DMS153 treated with DMSO at 0.1 percent for 48 hours (cell line): Measurements from ENCODE around the gene CAPZA3.
"Not testable (repeated sequence)": the region's sequence is repeated elsewhere in the genome, so short reads cannot be mapped to it uniquely, and the experiment has no call there.

Experiments
- DNase-seq: peaks from one replicate; lab custom pipeline; 2025; ENCODE audit not compliant: unreplicated experiment; lab: John Stamatoyannopoulos, UW

The CAPZA3 gene

GRCh38 chr12:18737819-18738218 lies at the start of gene CAPZA3, which contains the start of gene PLCZ1:
TSS of gene CAPZA3 (plus strand) at chr12:18738119. CDS start at chr12:18738269, 150 bp downstream.
TSS of gene PLCZ1 (minus strand) at chr12:18738012. CDS start at chr12:18737371, 641 bp downstream.
- DNase-seq, result no peak

GRCh38 chr12:18689771-18690170 lies 48.1 kb upstream of the CAPZA3 start:
- no peak for DNase-seq

DNA sequence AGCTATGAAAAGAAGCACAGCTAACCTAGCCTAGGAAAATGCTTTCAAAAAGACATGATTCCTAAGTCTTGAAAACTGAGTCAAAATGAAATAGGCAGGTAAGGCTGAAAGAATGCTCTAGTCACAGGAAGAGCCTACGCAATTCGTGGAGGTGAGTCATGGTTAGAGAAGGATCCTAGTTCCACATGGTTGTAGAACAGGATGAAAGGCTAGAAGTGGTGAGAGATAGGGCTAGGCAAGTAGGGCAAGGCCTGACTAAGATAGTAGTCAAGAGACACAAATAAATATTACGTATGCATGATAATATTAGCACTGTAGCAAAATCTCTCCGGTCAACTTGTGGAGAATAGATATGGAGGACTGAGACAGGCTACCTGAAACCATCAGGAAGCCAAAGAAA lies 47.3 kb upstream of the CAPZA3 start:
- DNase-seq, result no peak

DNA sequence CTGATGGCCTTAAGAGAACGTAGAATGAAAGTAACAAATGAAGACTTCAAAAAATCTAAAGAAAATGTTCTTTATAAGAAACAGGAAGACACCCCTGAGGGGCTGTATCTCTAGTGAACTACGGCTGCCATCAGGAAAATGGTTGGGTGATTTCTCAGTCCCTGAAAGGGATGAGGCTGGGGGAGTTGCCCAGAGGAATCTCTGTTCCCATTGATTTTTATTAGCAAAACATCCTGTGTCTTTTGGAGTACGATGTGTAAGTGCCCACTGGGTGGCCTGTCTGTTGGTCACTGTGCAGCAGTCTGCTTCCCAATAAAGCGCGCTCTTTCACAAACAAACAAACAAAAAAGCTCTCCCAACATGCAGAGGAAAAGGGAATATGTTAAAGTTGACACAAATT lies 43.9 kb upstream of the CAPZA3 start:
- not testable (repeated sequence) for DNase-seq

DNA sequence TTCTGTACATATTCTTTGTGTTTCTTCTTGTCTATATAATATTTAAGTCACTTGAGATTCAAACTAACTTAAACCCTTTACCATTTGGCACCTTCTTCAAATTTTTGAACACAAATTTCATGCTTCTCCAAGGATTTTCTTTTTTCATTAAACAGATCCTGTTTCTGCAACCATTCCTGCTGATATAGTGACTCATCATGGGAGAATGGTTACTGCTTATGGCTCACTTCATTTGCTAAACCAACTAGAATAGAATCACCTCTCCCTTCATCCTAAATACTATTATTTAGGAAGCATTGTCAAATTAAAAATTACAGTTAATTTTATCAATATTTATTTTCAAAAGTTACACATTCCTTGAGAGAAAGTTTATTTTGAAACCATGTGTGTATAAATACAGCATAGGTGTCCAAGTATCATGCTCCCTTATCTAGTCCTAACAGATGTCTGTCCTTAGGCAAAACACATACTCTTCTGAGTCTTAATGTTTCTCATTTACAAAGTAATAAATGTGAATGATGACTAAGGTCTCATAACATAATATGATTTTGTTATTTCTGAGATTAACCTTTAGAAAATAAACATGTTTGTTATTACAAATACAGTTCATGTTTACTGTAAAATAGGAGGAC lies 40.8 kb upstream of the CAPZA3 start:
- no peak for DNase-seq

DNA sequence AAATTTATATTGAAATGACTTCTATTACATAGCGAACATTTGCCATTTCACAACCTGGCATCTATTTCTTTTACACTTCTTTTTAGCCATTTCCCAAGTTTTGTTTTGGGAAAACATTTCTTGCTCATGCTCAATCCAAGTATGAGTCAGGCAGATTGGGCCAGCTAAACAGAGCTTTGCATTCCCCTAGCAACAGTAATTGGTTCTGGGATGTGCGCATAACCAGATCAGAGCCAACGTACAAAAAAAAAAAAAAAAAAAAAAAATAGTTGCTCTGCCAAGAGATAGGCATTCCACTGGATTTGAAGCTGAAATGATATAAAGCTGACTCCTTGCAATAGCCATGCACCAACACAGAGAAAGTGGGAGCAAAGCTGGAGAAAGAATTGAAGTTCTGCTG lies 37.6 kb upstream of the CAPZA3 start:
- DNase-seq, result no peak

DNA sequence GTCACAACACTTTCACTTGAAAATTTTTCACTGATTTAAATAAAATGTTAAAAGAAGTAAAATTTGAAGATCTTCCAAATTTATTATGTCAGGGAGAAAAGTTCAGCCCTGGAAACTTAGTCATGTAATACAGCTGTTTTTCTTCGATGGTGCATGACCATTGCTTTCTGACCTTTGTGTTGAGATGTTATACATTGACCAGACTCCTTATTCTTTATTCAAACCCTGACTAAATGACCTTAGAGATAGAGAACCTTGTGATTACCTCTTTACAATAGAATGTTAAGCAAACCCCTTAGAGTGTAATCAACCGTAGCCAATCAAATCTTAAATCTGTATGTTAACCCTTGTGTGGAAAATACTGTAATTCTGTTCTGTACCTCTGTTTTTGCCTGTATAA lies 34.6 kb upstream of the CAPZA3 start:
- no peak for DNase-seq

DNA sequence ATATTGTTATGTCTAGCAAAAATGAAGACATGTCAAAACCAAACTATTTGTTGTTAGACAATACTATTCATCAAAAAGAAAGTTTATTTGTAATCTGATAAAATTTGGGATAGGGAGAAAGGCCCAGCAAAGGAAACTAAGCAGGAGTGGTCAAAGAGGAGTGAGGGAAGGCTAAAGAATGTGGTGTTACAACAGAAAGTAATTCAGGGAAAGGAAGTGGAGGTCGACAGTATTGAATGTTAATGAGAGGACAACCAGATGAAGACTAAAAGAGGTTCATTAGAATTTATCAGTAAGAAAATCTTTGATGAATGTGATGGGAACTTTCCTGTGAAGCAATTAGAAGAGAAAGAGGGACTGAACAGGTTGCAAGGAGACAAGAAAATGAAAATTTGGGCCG lies 34.0 kb upstream of the CAPZA3 start:
- no peak for DNase-seq

DNA sequence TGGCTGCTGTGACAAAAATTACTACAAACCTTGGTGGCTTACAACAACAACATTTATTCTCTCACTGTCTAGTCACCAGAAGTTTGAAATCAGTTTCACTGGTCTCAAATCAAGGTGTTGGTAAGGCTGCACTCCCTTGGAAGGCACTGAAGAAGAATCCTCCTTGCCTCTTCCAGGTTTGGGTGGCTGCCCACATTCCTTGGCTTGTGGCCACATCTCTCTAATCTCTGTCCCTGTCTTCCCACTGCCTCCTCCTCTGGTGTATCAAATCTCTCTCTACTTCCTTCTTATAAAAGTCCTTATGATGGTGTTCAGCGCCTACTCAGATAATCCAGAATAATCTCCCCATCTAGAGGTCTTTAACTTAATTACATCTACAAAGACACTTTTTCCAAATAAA lies 31.1 kb upstream of the CAPZA3 start:
- DNase-seq, result no peak

- DNase-seq, result no peak
These were observed 21.7 kb upstream of the CAPZA3 start for GRCh38 chr12:18716236-18716635.

- no peak for DNase-seq
These were observed 19.5 kb upstream of the CAPZA3 start for GRCh38 chr12:18718462-18718861.

DNA sequence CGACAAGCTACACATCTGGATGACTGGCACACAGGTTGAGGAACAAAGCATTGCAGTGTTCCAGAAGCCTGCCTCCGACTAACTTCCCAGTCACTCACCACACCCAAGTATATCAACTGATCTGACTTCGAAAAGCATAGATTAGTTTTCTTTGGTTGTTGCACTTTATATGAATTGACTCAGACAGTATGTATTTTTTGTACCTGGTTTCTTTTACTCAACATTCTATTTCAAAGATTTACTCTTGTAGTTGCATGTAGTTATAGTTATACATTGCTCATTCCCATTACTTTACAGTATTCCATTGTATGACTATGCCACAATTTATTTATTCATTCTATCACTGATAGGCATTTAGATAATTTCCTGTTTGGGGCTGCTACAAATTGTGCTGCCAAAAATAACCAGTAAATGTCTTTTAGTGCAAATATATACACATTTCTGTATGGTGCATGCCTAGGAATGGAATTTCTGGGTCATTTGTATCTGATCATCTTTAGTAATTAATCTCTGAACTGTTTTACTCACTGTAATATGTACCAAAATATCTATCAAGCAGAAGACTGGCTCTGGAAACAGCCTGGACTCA lies 17.9 kb upstream of the CAPZA3 start:
- no peak for DNase-seq

- DNase-seq, result no peak
These were observed 17.2 kb upstream of the CAPZA3 start for GRCh38 chr12:18720690-18721089.

DNA sequence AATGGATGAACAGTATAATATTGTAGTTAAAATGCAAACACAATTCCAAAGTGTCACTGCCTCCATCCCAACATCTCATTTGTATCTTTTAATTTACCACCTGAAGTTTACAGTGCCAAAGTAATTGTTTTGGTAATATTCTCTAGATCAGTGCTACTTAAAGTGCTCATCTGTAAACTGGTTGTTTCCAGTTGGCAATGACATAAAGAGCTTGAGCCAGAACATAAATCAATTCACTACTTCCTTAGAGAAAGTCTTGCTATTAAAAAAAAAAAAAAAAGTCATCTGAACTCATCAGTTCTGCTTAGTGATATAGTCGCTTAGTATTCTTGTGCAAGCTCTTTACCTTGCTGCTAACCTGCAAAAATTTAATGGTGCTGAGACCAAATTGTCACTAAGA lies 16.5 kb upstream of the CAPZA3 start:
- no peak for DNase-seq

DNA sequence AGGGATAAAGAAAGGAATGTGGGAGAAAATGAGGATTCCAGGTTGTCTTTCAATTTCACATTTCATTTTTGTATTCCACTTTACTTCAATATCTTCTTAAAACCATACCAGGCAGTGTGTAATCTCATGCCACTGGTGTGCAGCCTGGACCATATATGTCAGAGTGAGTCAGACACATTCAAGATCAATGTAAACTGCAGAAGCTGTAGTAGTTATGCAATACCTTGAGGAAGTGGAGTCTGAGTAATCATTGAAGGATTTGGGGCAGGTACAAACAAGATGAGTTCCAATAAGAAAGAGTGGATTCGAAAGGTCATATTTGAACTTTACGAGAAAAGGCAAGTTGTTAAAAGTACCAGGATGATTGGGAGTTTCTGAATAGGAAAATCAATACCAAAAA lies 14.2 kb upstream of the CAPZA3 start:
- no peak for DNase-seq

GRCh38 chr12:18731156-18731555 lies 6.8 kb upstream of the CAPZA3 start:
- DNase-seq, result no peak

- no peak for DNase-seq
These were observed 10.0 kb downstream of the CAPZA3 start for GRCh38 chr12:18747895-18748294.

- no peak for DNase-seq
These were observed 11.6 kb downstream of the CAPZA3 start for GRCh38 chr12:18749386-18749957.

DNA sequence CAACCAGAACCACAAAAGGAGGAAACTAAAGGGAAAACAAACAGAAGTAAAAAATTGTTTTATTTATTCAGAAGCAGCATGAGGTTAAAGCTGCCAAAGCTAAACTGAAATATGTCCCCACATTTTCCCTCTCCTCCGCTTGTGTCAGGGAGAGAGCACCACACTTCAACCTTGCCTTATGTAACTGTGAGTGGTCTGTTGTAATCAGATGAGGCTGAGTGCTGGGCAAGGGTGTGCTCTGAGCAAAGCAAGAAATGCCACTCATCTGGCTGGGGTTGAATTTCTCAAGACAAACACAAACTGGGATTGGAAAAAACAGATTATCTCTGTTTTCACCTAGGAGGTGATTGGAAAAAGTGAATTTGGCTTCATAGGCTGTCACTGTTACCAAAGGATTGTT lies 12.2 kb downstream of the CAPZA3 start:
- no peak for DNase-seq

DNA sequence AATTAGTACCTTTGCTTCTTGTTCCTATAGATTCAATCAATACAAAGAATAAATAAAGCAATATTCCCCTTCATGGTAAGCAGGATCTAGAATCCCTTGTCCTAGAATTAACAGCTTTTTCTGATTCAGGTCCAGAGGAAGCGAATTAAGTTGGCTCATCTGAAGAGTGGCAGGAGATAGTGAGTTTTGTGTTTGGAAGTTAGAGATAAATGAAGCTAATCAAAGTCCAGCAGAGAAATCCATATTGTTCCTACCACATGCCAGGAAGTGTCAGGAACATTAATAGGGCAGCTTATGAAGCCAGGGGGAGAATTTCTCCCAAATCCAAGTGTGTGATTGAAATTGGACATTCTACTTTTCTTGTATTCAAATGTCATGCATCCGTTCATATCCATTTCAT lies 13.9 kb downstream of the CAPZA3 start:
- DNase-seq, result no peak

GRCh38 chr12:18752280-18752920 lies 14.5 kb downstream of the CAPZA3 start:
- DNase-seq, result no peak

GRCh38 chr12:18752947-18753346 lies 15.0 kb downstream of the CAPZA3 start:
- DNase-seq, result no peak
